Natural killer cell treated with Interleukin-12 subunit alpha and Interleukin-12 subunit beta and Interleukin-15 and Interleukin-18, amount 100 ng/mL, for 72 hours (primary cell): ENCODE data around the gene DUSP16. TPM values are rescaled to one million over a fixed set of nuclear protein-coding genes. Genes with fewer than 3 reads are reported as not detected.
A peak's percentile ranks its signal among the peaks of the same experiment; 100 is the strongest.
"Not testable (repeated sequence)": the region's sequence is repeated elsewhere in the genome, so short reads cannot be mapped to it uniquely, and the experiment has no call there.

Experiments
- ATAC-seq, 2 donors: fragments of 150-1000 bp; cut with Tn5 transposase in 1 of 2; sonication (Bioruptor Pico), chemical (Tn5 transposase) in 1 of 2; 2 replicates each; pipeline ENCODE4 v1.10.0; 2021
- DNase-seq: peaks from one replicate; pipeline ENCODE4 v3.0.0; 2022; ENCODE audit warnings: low spot score
- H3K27ac Mint-ChIP-seq, 2 donors: 1 replicate in 1 of 2; 2 replicates in 1 of 2; pipeline ENCODE4 v1.8.0; 2022; ENCODE audit warnings: mixed read lengths in 2 of 2, mild to moderate bottlenecking in 1 of 2, moderate library complexity in 1 of 2
- H3K27me3 Mint-ChIP-seq, 2 donors: 1 replicate in 1 of 2; 2 replicates in 1 of 2; pipeline ENCODE4 v1.8.0; 2022; ENCODE audit warnings: mixed read lengths in 2 of 2
- H3K36me3 Mint-ChIP-seq: one replicate; pipeline ENCODE4 v1.8.0; 2022; ENCODE audit warnings: mixed read lengths
- H3K4me1 Mint-ChIP-seq, 2 donors: 1 replicate in 1 of 2; 2 replicates in 1 of 2; pipeline ENCODE4 v1.8.0; 2022; ENCODE audit warnings: low read depth in 2 of 2, mixed read lengths in 2 of 2, mild to moderate bottlenecking in 1 of 2
- H3K4me3 Mint-ChIP-seq: one replicate; pipeline ENCODE4 v1.8.0; 2022; ENCODE audit warnings: mixed read lengths
- H3K9me3 Mint-ChIP-seq: 2 replicates; pipeline ENCODE4 v1.8.0; 2022; ENCODE audit warnings: mixed read lengths
- total RNA-seq, 2 donors: library from RNA; stranded (reverse); gene quantifications; one replicate each; pipeline ENCODE4 v1.2.3, GENCODE V29; 2022

Gene DUSP16
- total RNA-seq, 2 donors from 2014 or later, result 21.8 to 22.8 TPM

GRCh38 chr12:12513416-12514006 is 49.2 kb downstream of the DUSP16 start:
- H3K27me3 Mint-ChIP-seq, result peaks cover 0 to 3% of the 10 kb centered on the region in 2 donors
- DNase-seq (no peak), ATAC-seq (no peak)
- peaks cover 7 to 10% of the 10 kb centered on the region in 2 donors for H3K4me1 Mint-ChIP-seq
- H3K9me3 Mint-ChIP-seq, result no peaks in the 10 kb centered on the region
- no peak overlapping the region for H3K27ac Mint-ChIP-seq
- H3K36me3 Mint-ChIP-seq, result peaks cover 11% of the 10 kb centered on the region
- H3K4me3 Mint-ChIP-seq, result no peak overlapping the region

DNA sequence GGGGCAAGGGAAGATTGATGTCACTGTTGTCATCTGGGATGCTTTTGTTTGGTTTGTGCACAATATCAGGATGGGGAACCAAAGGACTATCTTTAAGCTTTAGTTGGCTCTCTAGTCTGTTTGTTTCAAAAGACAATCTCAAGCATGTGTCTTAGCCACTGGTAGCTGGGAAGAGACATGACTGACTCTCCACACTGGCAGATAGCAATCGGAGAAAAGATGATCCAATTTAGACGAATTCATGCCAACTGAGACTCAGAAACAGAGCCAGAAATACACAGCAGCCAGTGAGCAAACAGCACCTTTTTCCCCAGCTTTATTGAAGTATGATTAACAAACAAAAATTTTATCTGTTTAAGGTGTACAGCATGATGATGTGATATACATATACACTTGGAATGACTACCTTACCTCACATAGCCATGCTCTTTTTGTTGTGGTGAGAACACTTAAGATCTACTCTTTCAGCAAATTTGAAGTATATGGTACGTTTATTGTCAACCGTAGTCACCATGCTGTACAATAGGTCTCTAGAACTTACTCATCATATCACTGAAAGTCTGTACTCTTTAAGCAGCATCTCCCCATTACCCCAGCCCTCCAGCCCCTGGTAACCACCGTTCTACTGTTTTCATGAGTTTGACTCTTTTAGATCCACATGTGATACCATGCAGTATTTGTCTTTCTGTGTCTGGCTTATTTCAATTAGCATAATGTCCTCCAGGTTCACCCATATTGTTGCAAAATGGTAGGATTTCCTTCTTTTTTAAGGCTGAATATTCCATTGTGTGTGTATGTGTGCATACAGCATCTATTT is 50.6 kb downstream of the DUSP16 start:
- ATAC-seq (peak in 1 of 2 donors; percentile 36), DNase-seq (no peak)
- H3K27ac Mint-ChIP-seq, result no peak overlapping the region
- no peak overlapping the region for H3K4me3 Mint-ChIP-seq
- H3K27me3 Mint-ChIP-seq, result peaks cover 0 to 3% of the 10 kb centered on the region in 2 donors
- H3K4me1 Mint-ChIP-seq, result peaks cover 8 to 11% of the 10 kb centered on the region in 2 donors
- H3K9me3 Mint-ChIP-seq, result no peaks in the 10 kb centered on the region
- H3K36me3 Mint-ChIP-seq, result peaks cover 5% of the 10 kb centered on the region

DNA sequence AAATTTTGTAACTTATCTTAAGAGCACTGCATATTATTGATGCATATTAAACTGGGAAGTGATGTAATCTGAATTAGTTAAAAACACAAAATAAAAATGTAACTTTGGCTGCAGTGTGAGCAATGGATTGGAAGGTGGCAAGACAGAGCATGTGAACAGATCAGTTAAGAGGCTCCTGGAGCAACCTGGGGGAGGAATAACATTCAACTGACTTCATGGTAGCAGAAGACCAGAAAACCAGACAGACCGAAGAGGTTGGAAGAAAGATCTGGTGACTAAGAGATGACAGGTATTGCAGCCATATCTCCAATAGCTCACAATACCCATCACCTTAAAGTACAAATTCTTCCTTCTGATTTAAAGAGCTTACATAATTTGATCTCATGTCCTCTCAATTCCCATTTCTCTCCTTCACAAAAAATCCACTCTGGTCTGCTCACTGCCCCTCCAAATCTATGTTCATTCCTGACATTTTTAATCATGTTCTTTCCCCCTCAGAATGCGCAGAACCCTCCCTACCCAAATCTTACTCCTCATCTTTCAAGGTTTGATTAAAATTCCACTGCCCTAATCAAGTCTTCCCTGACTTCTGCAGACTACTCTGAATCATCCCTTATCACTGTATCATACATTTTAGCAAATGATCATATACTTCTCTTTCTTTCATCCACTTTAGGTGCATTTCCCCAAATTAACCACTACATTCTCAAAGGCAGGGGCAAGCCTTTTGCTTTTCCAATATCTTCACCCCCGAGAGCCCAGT is 51.5 kb downstream of the DUSP16 start:
- H3K27me3 Mint-ChIP-seq, result peaks cover 0 to 3% of the 10 kb centered on the region in 2 donors
- no peak for DNase-seq
- no peak overlapping the region for H3K4me3 Mint-ChIP-seq
- no peaks in the 10 kb centered on the region for H3K9me3 Mint-ChIP-seq
- no peak for ATAC-seq
- H3K36me3 Mint-ChIP-seq, result no peaks in the 10 kb centered on the region
- peaks cover 10 to 20% of the 10 kb centered on the region in 2 donors for H3K4me1 Mint-ChIP-seq
- H3K27ac Mint-ChIP-seq, result no peak overlapping the region

GRCh38 chr12:12510551-12510950 is 52.1 kb downstream of the DUSP16 start:
- ATAC-seq (no peak), DNase-seq (no peak)
- no peaks in the 10 kb centered on the region for H3K9me3 Mint-ChIP-seq
- no peak overlapping the region for H3K27ac Mint-ChIP-seq
- H3K4me3 Mint-ChIP-seq, result no peak overlapping the region
- no peaks in the 10 kb centered on the region for H3K36me3 Mint-ChIP-seq
- H3K27me3 Mint-ChIP-seq, result peaks cover 0 to 3% of the 10 kb centered on the region in 2 donors
- H3K4me1 Mint-ChIP-seq, result peaks cover 14 to 26% of the 10 kb centered on the region in 2 donors

- H3K9me3 Mint-ChIP-seq, result no peaks in the 10 kb centered on the region
- no peak overlapping the region for H3K27ac Mint-ChIP-seq
- peaks cover 18 to 30% of the 10 kb centered on the region in 2 donors for H3K4me1 Mint-ChIP-seq
- H3K27me3 Mint-ChIP-seq, result peaks cover 0 to 3% of the 10 kb centered on the region in 2 donors
- H3K36me3 Mint-ChIP-seq, result no peaks in the 10 kb centered on the region
- H3K4me3 Mint-ChIP-seq, result no peak overlapping the region
- DNase-seq (no peak), ATAC-seq (no peak)
These were observed 52.5 kb downstream of the DUSP16 start for GRCh38 chr12:12510141-12510540.

DNA sequence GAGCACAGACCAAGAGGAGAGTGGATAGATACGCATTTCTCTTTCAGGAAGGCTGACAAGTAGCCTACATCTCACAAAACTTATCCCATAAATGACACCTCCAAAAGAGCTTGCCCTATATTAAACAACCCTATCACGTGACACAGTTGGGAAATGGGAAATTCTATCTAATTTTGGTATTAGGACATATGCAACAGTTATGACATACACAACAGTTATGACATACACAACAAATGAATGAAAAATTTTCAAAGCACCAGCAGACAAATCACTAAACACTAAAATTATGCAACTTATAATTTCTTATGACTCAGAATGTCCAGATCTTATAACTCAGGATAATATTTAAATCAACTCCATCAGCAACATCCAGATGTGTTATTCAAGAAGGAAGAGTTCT is 54.1 kb downstream of the DUSP16 start:
- H3K9me3 Mint-ChIP-seq, result no peaks in the 10 kb centered on the region
- peaks cover 0 to 3% of the 10 kb centered on the region in 2 donors for H3K27me3 Mint-ChIP-seq
- no peaks in the 10 kb centered on the region for H3K36me3 Mint-ChIP-seq
- H3K4me3 Mint-ChIP-seq, result no peak overlapping the region
- ATAC-seq (peak in 1 of 2 donors; percentile 6), DNase-seq (no peak)
- H3K27ac Mint-ChIP-seq, result peak overlapping the region in 1 of 2 donors; percentile 61
- H3K4me1 Mint-ChIP-seq, result peaks cover 23 to 36% of the 10 kb centered on the region in 2 donors

- DNase-seq (no peak), ATAC-seq (no peak)
- Mint-ChIP-seq H3K36me3 (no peaks in the 10 kb centered on the region), H3K4me3 (no peak overlapping the region), H3K27me3 (peaks cover 0 to 3% of the 10 kb centered on the region in 2 donors), H3K27ac (peak overlapping the region; percentile 10 to 92), H3K4me1 (peaks cover 29 to 40% of the 10 kb centered on the region in 2 donors), H3K9me3 (no peaks in the 10 kb centered on the region)
These were observed 55.5 kb downstream of the DUSP16 start for GRCh38 chr12:12507121-12507520.

DNA sequence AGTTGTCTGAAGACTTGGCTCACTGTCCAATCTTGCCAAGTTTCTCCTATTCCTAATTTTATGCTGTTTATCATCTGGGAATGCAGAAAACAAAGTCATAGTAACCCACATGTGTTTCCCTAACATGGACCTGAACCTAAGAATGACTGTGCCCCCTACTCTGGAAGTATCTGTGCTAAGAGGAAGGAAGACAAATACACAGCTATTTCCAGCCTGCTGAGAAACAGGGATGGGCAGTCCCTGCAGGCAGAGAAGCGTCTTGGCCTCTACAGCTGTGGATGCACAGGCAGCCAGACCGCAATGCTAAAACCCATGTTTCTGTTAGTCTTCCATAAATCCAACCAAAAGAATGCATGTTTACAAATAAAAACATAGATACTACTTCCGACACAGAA is 56.2 kb downstream of the DUSP16 start:
- no peak overlapping the region for H3K4me3 Mint-ChIP-seq
- H3K9me3 Mint-ChIP-seq, result no peaks in the 10 kb centered on the region
- peaks cover 29 to 40% of the 10 kb centered on the region in 2 donors for H3K4me1 Mint-ChIP-seq
- DNase-seq (no peak), ATAC-seq (no peak)
- H3K27ac Mint-ChIP-seq, result peak overlapping the region; percentile 10 to 92
- no peaks in the 10 kb centered on the region for H3K36me3 Mint-ChIP-seq
- peaks cover 0 to 3% of the 10 kb centered on the region in 2 donors for H3K27me3 Mint-ChIP-seq

GRCh38 chr12:12505544-12506495 is 56.8 kb downstream of the DUSP16 start:
- Mint-ChIP-seq H3K36me3 (no peaks in the 10 kb centered on the region), H3K27ac (peak overlapping the region; percentile 10 to 92), H3K27me3 (peaks cover 0 to 3% of the 10 kb centered on the region in 2 donors), H3K9me3 (no peaks in the 10 kb centered on the region), H3K4me3 (peak overlapping the region; percentile 22), H3K4me1 (peaks cover 35 to 47% of the 10 kb centered on the region in 2 donors)
- ATAC-seq, result peak in 1 of 2 donors; percentile 34
- DNase-seq, result no peak

DNA sequence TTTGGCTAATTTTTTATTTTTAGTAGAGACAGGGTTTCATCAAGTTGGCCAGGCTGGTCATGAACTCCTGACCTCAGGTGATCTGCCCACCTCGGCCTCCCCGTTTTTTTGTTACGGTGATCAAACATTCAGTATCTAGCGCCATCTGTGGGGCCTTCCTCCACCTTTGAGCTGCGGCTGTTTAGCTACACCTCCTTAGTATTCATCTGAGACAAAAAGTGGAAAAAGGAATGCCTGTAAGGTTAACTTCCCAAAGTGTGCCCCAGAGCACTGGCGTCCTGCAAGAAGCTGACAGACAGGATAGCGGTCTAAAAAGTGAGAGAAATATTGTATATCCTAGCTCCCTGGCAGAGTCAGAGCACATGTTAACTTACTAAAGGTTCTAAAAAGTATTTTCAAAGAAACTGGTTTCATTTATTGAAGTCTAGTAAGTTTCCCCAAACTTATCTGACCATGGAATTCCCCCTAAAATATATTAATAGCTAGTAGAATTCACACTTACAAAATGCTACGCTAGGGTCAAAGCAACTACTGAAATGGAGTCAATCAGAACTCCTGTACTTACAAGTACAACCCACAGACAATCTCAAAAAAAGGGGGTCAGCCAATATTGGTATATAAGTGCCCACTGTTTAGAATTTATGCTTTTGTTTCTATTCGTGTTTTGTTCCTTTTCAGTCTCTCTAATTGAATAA is 59.1 kb downstream of the DUSP16 start:
- Mint-ChIP-seq H3K36me3 (no peaks in the 10 kb centered on the region), H3K9me3 (no peaks in the 10 kb centered on the region), H3K27ac (peak overlapping the region; percentile 76 to 92), H3K4me3 (peak overlapping the region; percentile 56), H3K27me3 (no peaks in the 10 kb centered on the region), H3K4me1 (peaks cover 31 to 38% of the 10 kb centered on the region in 2 donors)
- ATAC-seq (peak; percentile 65 to 75), DNase-seq (no peak)

DNA sequence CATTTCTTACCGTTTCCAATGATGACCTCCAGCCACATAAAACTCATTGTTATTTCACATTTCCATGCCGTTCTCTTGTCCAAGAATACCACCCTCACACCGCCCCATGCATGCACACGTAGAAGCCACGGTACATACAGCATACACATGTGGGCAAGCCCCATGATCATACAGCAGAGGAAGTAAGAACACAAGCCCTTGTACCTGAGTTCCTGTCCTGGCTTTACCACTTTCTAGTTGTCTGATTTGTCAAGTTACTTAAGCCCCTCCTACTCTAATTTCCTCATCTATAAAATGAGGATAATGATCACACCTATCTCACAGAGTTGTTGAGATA is 59.9 kb downstream of the DUSP16 start:
- ATAC-seq, result no peak
- H3K27me3 Mint-ChIP-seq, result no peaks in the 10 kb centered on the region
- no peak for DNase-seq
- H3K4me3 Mint-ChIP-seq, result peak overlapping the region; percentile 20
- no peaks in the 10 kb centered on the region for H3K36me3 Mint-ChIP-seq
- peaks cover 30 to 37% of the 10 kb centered on the region in 2 donors for H3K4me1 Mint-ChIP-seq
- peak overlapping the region; percentile 76 to 92 for H3K27ac Mint-ChIP-seq
- no peaks in the 10 kb centered on the region for H3K9me3 Mint-ChIP-seq

DNA sequence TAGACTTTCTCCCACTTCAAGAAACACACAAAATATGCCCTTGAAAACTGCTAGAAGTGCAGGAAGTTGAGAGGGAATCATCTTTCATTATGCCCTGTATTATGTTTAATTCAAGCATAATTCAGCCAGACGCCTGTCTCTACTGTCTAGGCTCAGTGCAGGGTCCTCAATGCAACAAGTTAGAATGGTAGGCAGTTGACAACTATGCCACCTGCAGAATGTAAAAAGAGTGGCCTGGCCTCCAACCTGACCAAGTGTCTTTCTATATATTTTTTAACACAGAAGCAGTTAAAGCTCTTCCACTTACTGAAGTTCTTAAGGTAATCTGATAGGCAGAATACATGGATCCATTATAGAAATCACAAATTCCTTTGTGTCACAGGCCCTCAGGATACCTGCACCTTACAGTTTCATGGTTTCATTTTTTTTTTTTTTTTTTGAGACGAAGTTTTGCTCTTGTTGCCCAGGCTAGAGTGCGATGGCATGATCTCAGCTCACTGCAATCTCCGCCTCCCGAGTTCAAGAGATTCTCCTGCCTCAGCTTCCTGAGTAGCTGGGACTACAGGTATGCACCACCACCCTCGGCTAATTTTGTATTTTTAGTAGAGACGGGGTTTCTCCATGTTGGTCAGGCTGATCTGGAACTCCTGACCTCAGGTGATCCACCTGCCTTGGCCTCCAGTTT is 60.4 kb downstream of the DUSP16 start:
- Mint-ChIP-seq H3K4me1 (peaks cover 30 to 37% of the 10 kb centered on the region in 2 donors), H3K4me3 (peak overlapping the region; percentile 20), H3K27ac (peak overlapping the region; percentile 76 to 92)
- not testable (repeated sequence) for DNase-seq, H3K9me3 Mint-ChIP-seq, H3K27me3 Mint-ChIP-seq, H3K36me3 Mint-ChIP-seq, ATAC-seq
